HG03521 (cell line): ENCODE measurements around the gene FAM120C.

Experiments used
- ATAC-seq: cut with Tn5 transposase; IDR thresholded peaks from one replicate; pipeline ENCODE4 v1.9.1; 2021; ENCODE audit warnings: mild to moderate bottlenecking, moderate library complexity; ENCODE audit not compliant: unreplicated experiment

The FAM120C gene

DNA sequence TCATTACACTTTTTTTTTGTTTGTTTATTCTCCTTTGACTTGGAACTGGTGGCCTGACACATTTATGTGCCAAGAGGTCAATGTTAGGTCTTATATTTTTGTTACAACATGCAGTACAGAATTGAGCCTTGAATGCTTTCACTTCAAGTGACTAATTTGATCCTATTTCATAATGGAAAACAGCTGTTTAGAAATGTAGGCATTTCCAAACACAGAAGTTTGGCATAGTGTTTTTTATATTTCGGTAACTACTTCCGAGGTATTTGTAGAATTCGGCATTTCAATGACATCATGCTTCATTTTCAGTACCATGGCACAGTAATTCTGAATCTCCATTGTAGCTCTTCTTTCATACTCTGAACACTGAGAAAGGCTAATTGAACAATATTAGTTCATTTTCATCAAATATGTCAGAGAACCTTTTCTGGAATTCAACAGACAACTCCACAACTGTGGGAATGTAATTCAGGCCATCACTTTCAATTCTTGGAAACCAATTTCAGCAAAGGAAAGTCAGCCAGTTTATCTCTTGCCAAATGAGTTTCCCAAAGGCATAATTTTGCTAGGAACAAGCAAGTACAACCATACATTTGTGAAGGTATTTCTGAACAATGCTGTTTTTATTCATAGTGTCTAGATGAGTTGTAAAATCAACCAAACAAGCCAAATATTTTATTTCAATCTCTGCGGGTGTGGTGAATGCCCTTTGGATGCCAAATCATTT is 11.4 kb downstream of the FAM120C start:
- ATAC-seq: no peak

- no peak for ATAC-seq
These were observed 12.0 kb downstream of the FAM120C start for GRCh38 chrX:54171091-54171490.

DNA sequence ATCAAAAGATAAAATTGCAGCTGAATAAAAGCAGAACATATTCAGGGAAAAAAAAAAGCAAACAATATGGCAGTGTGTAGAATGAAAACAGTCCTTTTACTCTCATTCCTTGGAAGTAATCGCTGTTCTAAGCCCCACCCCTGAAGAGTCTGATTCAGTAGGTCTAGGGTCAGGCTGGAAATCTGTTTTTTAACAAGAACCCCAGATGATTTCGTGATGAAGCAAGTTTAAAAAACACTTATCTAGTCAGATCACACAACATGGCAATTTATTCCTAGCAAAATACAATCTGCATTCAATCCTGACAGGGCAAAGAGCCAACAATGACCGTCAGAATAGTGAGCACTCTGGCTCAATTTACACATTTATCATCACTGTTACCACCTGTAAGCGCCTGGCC is 16.1 kb downstream of the FAM120C start:
- ATAC-seq: no peak

DNA sequence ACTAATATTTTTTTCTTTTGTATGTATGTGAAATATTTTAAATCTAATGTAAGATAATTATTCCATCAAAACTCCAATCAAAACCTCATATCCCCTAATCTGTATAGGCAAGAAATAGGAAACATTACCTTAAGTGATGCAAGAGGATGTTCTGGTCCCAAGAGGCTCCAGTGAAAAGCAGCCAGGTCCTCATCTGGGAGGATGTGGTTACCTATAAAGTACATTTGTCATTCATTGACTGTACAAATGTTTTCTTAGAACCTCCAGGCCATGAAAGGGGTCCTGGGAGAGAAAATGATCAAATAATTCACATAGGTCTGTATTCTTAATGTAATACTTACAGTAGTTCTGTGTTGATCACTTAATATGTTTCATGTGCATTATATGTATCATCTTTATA is 25.5 kb downstream of the FAM120C start:
- no peak for ATAC-seq

DNA sequence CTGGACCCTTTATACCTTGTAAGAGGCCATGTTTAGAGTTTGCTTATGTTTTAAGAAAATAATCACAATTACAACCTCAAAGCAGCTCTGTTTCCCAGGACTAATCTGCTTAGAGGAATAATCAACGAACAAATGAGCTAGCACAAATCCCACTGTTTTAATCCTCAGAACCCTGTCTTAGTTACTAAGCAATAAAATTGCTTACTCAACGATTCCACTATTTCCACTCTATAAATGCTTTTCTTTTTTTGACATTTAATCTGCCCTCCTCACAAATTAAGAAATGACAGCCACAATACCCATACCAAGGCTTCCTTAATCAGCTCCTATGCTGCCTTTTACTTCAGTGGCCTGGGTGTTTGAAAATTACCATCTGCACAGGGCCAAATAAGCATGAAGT is 48.8 kb downstream of the FAM120C start:
- ATAC-seq: no peak

DNA sequence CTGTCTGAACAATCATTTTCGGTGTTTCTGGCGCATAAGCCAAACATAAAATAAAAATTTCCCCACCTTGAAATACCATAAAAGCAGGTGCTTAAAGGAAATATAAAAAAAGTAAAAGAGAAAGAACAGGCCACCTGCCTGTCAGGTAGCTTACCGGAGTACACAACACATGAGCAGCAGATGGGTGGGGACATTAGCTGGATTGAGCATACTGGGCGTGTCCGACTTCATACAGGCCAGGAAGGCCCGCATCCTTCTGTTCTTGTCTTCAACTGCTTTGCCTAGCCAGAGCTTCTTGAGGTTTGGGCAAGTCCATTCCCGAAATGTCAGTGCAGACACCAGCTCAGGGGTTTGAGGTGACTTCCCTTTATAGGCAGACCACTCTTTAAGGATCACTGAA is 66.7 kb downstream of the FAM120C start:
- no peak for ATAC-seq

- no peak for ATAC-seq
These were observed 89.5 kb downstream of the FAM120C start for GRCh38 chrX:54093571-54093970.

- ATAC-seq: no peak
These were observed 89.9 kb downstream of the FAM120C start for GRCh38 chrX:54093159-54093558.

DNA sequence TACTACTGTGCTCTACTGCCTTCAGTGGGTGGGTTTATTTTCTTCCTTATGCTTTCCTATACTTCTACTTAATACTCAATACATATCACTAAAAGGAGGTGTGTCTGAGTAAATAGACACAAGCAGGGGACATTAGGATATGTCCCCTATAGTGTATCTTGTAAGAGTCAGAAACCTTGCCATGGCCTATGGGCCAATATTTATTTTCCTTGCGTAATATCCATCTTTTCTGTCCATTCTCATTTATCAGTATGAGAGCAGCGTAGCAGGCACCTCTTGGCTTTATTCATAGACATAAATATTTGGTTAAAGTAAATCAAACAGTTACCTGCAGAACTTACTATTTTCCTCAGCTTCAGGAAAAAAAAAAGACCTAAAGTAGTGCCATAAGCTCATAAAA is 92.2 kb downstream of the FAM120C start:
- no peak for ATAC-seq

DNA sequence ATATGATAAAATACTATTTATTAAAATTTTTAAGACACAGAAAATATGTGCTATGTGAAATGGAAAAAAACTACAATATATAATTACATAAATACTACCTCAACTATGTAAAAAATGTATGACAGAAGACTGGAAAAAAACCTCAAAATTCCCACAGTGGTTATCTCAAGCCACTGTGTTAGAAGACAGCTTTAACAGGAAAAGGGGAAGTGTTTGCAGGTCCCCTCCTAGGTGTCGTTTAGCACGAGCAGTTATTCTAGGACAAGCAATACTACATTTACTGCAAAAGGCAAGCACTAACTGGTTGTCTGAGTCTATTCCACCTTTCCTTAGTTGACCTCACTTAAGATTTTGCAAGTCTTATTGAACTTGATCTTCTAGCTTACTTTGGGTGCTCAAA is 93.9 kb downstream of the FAM120C start:
- ATAC-seq: no peak

DNA sequence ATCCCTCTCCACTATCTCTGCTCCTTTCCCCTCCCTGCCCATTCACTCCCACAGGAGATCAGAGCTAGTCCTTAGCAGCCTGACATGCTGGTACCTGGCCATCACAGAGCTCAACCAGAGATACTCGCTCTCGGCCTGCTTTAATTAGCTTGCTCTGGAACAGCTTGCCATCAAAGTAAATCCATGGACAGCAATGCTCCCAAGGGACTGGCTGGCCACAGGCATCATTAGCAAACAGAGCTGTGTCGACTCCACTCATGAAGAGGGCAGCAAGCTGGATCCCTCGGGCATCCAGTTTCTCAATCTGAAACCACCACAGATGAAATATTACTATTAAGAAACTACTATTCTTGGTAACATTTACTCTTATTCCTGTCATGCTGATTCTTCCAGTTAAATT is 95.4 kb downstream of the FAM120C start:
- ATAC-seq: no peak

DNA sequence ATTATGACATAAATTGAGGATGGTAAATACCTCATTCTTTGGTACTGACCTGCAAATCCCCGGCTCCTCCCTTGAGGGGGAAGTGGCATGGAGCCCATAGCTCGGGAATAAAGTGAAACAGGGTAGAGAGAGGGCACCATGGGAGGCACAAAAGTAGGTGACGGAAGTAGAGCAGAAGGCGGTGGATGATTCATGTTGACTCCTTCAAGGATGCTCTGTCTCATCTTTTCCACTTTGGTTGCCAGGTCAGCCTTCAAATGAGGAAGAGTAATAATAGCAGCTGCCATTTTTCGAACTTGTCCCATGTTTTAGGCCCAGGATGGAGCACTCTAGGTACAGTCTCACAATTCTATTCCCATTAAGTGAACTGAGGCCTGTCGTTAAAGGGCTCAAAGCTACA is 97.4 kb downstream of the FAM120C start:
- no peak for ATAC-seq

GRCh38 chrX:54076903-54077302 is 106.2 kb downstream of the FAM120C start:
- ATAC-seq: no peak

- ATAC-seq: no peak
These were observed 108.2 kb downstream of the FAM120C start for GRCh38 chrX:54074826-54075225.

DNA sequence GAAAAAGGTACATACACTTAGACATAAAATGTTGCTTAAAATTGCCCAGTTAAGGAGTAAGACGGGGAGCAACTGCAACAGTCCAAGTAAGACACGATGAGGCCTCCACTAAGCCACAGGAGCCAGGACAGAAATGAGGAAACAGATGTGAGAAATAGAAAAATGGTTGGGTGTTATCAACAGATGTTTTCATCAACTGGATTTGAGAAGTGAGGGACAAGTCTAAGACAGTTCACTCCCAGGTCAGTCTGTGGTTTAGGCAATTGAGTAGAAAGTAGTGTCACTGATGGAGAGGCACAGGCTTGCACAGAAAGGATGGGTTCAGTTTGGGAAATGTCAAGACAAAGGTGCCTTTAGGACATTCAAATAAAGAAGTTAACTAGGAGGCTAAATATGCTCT is 115.3 kb downstream of the FAM120C start:
- ATAC-seq: no peak

DNA sequence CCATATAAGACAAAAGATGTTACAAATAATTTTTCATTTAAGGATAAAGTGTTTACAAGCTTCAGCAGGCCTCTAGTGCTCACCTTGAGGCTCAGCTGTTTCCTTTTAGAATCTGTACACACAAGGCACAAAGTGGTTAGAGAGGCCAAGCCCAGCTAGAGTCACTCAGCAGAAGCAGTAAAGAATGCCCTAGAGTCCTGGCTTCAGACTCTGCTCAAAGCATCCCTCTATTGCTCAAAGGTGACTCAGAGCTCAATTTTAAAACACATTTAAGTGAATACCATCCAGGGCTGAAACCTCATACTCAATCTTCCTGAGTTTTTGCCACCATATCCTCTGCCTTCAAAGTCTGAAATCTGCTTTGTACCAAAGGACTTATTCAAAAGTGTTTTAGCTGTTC is 116.2 kb downstream of the FAM120C start:
- ATAC-seq: no peak

DNA sequence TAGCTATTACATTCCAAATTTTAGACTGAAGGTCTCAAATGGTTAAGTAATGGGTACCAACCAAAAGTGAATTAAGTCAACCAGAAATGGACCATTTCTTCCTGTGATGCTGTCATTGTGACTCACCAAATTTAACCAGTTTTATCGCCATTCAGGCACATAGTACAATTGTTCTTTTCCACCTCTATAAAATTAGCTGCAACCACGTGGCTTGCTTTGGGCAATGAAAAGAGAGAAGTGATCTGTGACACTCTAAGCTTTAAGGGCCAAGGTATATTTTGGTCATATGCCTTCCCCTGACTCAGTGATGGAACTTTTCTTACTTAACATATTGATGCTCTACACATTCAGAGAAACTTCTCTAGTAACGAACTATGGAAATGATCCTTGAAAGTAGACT is 118.5 kb downstream of the FAM120C start:
- ATAC-seq: no peak

DNA sequence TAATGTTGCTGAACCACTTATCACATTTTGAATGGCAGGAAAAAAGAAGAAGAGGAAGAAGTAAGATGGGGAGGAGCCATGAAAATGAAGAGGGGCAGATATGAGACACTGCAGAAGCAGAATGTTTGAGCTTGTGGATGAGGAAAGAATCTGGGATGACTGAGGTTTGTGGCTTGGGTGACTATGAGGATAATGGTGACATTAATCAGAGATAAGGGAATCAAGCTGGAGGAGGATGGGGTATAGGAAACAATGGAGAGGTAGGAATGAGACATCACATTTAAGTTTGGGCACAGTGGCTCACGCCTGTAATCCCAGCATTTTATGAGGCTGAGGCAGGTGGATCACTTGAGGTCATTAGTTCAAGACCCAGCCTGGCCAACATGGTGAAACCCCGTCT is 119.7 kb downstream of the FAM120C start:
- no peak for ATAC-seq

DNA sequence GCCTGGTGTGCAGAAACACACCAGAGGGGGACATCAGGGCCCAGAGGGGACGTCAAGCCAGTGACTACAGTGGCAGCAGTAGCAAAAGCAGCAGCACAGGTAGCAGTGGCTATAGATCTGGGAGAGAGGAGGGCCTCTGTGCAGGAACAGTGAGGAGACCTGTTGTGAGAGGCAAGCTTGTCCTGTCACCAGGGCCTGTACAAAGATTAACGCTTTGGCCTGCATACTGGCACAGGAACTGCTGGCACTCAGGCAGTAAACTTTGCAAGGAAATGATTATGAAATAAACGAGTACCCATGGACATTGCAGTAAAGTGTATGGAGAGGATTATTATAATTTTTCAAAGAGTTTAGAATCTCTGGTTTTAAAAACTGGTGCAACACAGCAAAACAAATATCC is 133.3 kb downstream of the FAM120C start:
- no peak for ATAC-seq

DNA sequence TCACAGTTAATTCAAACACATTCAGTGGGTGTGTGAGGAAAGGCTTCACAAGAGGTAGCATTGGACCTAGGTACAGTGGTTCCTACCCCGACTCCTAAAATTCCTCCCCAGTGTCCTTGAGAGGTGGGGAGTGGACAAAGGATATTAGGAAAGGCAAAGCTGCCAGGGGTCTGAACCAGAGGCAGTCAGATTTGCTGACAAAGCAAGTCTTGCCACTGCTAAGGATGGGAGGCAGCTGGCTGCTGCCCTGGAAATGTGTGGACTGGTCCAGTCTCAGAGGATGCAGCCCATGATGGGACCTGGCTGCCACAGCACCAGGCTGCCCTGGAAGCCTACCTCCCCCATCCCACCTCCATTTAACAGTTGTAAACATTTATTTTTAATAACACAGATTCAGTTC is 134.6 kb downstream of the FAM120C start:
- ATAC-seq: no peak

- no peak for ATAC-seq
These were observed 137.4 kb downstream of the FAM120C start for GRCh38 chrX:54045563-54046228.

GRCh38 chrX:54044877-54045338 is 138.1 kb downstream of the FAM120C start:
- peak; percentile 1 for ATAC-seq
